DMS79 (cell line): ENCODE measurements around the gene MRPL51.

ENCODE experiments used
- DNase-seq: peaks from one replicate; lab custom pipeline; 2025; lab: John Stamatoyannopoulos, UW

MRPL51 gene

GRCh38 chr12:6461401-6462233 lies 31.4 kb downstream of the MRPL51 start:
- no peak for DNase-seq

- no peak for DNase-seq
Measured at GRCh38 chr12:6460751-6461371, 32.2 kb downstream of the MRPL51 start.

GRCh38 chr12:6459004-6459337 lies 34.1 kb downstream of the MRPL51 start:
- DNase-seq = no peak

- no peak for DNase-seq
Measured at GRCh38 chr12:6458281-6459003, 34.6 kb downstream of the MRPL51 start.

- DNase-seq = no peak
Measured at GRCh38 chr12:6457220-6457945, 35.7 kb downstream of the MRPL51 start.

- DNase-seq = peak; percentile 55
Measured at GRCh38 chr12:6452944-6453630, 40.0 kb downstream of the MRPL51 start.

- no peak for DNase-seq
Measured at GRCh38 chr12:6452245-6452943, 40.7 kb downstream of the MRPL51 start.

- peak; percentile 97 for DNase-seq
Measured at GRCh38 chr12:6451348-6452244, 41.5 kb downstream of the MRPL51 start, which contains the start of gene TAPBPL. Gene TAPBPL (plus strand): TSS chr12:6452042. CDS start chr12:6452249, 207 bp downstream.

- no peak for DNase-seq
Measured at GRCh38 chr12:6450869-6451347, 42.2 kb downstream of the MRPL51 start.

- no peak for DNase-seq
Measured at GRCh38 chr12:6450091-6450868, 42.8 kb downstream of the MRPL51 start.

GRCh38 chr12:6444704-6445688 lies 48.1 kb downstream of the MRPL51 start, which contains the start of gene CD27:
Gene CD27 (plus strand): TSS chr12:6444955. CDS start chr12:6445096, 141 bp downstream.
- no peak for DNase-seq

GRCh38 chr12:6444031-6444430 lies 49.0 kb downstream of the MRPL51 start:
- no peak for DNase-seq

- no peak for DNase-seq
Measured at GRCh38 chr12:6443361-6443983, 49.6 kb downstream of the MRPL51 start.

- no peak for DNase-seq
Measured at GRCh38 chr12:6442836-6443235, 50.2 kb downstream of the MRPL51 start.
